Upper lobe of left lung (tissue), 6 donors: ENCODE measurements around the gene ZNF407. TPM values are rescaled to one million over a fixed set of nuclear protein-coding genes. Genes with fewer than 3 reads are reported as not detected.

Source experiments
- ATAC-seq, 2 donors: fragments of 200-7000 bp; cut with Tn5 transposase; one replicate each; pipeline ENCODE4 v1.9.1; 2022; ENCODE audit warnings: mild to moderate bottlenecking in 2 of 2, moderate library complexity in 2 of 2; ENCODE audit not compliant: low FRiP score in 2 of 2
- DNase-seq, 2 donors: peaks; one replicate each; pipeline ENCODE4 v3.0.0-alpha.2; 2019 to 2020
- H3K27ac ChIP-seq, 4 donors: fragments of 200-600 bp; sonication (generic); one replicate each; pipeline ENCODE4 v1.5.1; 2016 to 2019
- H3K27me3 ChIP-seq, 4 donors: fragments of 200-600 bp; sonication (generic); one replicate each; pipeline ENCODE4 v1.5.1; 2017 to 2019
- H3K36me3 ChIP-seq, 4 donors: fragments of 200-600 bp; sonication (generic); one replicate each; pipeline ENCODE4 v1.5.1; 2016 to 2019
- H3K4me1 ChIP-seq, 4 donors: fragments of 200-600 bp; sonication (generic); one replicate each; pipeline ENCODE4 v1.5.1; 2018 to 2019
- H3K4me3 ChIP-seq, 4 donors: fragments of 200-600 bp; sonication (generic); one replicate each; pipeline ENCODE4 v1.5.1; 2017 to 2019; ENCODE audit warnings: mild to moderate bottlenecking in 2 of 4, moderate library complexity in 1 of 4
- H3K9me3 ChIP-seq, 4 donors: fragments of 200-600 bp; sonication (generic); one replicate each; pipeline ENCODE4 v1.5.1; 2018 to 2019
- EP300 ChIP-seq, 4 donors: sonication (generic); formaldehyde crosslinking; IDR thresholded peaks; one replicate each; pipeline ENCODE4 v1.5.1; 2017; ENCODE audit warnings: antibody characterized with exemption in 4 of 4, control low read depth in 2 of 4
- POLR2A ChIP-seq, 4 donors: fragments of 450-650 bp; IDR thresholded peaks; one replicate each; pipeline ENCODE4 v1.5.1; 2016 to 2017; ENCODE audit warnings: antibody characterized with exemption in 4 of 4, mild to moderate bottlenecking in 2 of 4
- POLR2AphosphoS5 ChIP-seq, 2 donors: sonication (generic); formaldehyde crosslinking; IDR thresholded peaks; one replicate each; pipeline ENCODE4 v1.5.1; 2017; ENCODE audit warnings: antibody characterized with exemption in 2 of 2
- WGBS, 2 donors: methylation state at CpG; one replicate each; pipeline ENCODE4 v1.1.5; 2017 to 2018; 5-methylcytosine and 5-hydroxymethylcytosine counted together
- total RNA-seq, 6 donors: library from RNA; depleted of rRNA in 4 of 6; stranded (reverse); fragments of >200 nt in 4 of 6; gene quantifications; one replicate each; pipeline versions ENCODE4 v1.1.0 to v1.2.1, GENCODE V29; 2016 to 2021
- TF ChIP-seq, protein P1 (sequence below), 6 experiments: fragments of 450-650 bp in 4 of 6; fragments of 200-600 bp in 2 of 6; sonication (generic) in 2 of 6; IDR thresholded peaks; one replicate each; pipeline ENCODE4 v1.5.1; 2016 to 2019; ENCODE audit warnings: antibody characterized with exemption in 6 of 6
- donor health status: DM: no; HTN: no; CAD: no; lungs with moderate emphysema.
- donor health status: DM: no; HTN: yes; CAD: no; lungs with severe emphysema.

ZNF407 gene
- total RNA-seq, 6 donors from 2014 or later, result 12.2 to 77.5 (median 17.1) TPM

DNA sequence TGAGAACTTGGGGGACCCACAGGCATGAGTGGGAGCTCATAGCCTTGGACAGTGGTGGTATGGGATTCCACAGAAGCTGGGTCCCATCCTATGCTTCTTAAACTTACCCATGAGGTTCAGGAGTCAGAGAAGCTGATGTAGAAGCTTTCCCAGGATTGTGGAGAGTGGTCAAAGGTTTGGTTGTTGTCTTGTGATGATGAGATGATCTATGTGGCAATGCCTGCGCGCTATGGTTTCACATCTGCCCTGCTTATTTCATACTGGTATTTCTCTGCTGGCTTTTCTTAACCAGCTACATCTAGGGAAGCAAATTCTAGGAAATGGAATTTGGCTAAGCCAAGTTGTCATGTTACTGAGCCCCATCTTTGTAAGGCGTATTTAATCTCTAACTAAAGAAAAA, 168.6 kb downstream of the ZNF407 start:
- H3K36me3 ChIP-seq, result no peaks in the 10 kb centered on the region
- no peak for DNase-seq
- no peak for ATAC-seq
- no peaks in the 10 kb centered on the region for H3K4me1 ChIP-seq
- WGBS, 2 donors, result 86 to 97% methylated on average over 3 of the region's 3 CpGs
- H3K4me3 ChIP-seq, result no peak overlapping the region
- H3K27me3 ChIP-seq, result no peaks in the 10 kb centered on the region
- TF ChIP-seq POLR2A (IDR thresholded peaks at IDR 0.05) (no peak), POLR2AphosphoS5 (IDR thresholded peaks at IDR 0.05) (no peak)
- H3K27ac ChIP-seq, result no peak overlapping the region
- no peaks in the 10 kb centered on the region for H3K9me3 ChIP-seq

DNA sequence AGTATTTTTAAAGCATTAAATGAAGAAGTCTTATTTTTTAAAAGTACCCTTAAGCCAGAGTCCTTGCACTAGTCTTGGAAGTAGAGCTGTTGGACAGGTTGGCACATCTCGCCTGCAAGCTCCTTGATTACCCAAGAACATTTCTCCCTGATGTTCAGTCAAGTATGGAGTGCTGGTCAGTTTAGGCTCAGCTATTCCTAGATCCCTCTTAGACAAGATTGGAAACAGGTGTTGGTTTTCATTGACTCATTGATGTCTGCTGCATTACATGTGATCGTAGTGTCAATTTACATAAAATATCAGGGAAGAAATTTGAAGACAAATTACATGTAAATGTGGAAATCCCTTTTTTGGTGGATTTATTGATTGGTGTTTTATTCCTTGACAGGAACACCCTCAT, 170.4 kb downstream of the ZNF407 start:
- Histone ChIP-seq H3K9me3 (no peaks in the 10 kb centered on the region), H3K36me3 (no peaks in the 10 kb centered on the region), H3K4me1 (no peaks in the 10 kb centered on the region), H3K27ac (no peak overlapping the region), H3K4me3 (no peak overlapping the region), H3K27me3 (no peaks in the 10 kb centered on the region)
- ATAC-seq (no peak), DNase-seq (no peak)
- no peak for TF ChIP-seq POLR2AphosphoS5 (IDR thresholded peaks at IDR 0.05)
- TF ChIP-seq EP300 (IDR thresholded peaks at IDR 0.05), result no peak
- TF ChIP-seq, protein P1, sequence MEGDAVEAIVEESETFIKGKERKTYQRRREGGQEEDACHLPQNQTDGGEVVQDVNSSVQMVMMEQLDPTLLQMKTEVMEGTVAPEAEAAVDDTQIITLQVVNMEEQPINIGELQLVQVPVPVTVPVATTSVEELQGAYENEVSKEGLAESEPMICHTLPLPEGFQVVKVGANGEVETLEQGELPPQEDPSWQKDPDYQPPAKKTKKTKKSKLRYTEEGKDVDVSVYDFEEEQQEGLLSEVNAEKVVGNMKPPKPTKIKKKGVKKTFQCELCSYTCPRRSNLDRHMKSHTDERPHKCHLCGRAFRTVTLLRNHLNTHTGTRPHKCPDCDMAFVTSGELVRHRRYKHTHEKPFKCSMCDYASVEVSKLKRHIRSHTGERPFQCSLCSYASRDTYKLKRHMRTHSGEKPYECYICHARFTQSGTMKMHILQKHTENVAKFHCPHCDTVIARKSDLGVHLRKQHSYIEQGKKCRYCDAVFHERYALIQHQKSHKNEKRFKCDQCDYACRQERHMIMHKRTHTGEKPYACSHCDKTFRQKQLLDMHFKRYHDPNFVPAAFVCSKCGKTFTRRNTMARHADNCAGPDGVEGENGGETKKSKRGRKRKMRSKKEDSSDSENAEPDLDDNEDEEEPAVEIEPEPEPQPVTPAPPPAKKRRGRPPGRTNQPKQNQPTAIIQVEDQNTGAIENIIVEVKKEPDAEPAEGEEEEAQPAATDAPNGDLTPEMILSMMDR (IDR thresholded peaks at IDR 0.05), result no peak
- TF ChIP-seq POLR2A (IDR thresholded peaks at IDR 0.05), result no peak
- 98 to 100% methylated on average over 2 of the region's 2 CpGs for WGBS, 2 donors

DNA sequence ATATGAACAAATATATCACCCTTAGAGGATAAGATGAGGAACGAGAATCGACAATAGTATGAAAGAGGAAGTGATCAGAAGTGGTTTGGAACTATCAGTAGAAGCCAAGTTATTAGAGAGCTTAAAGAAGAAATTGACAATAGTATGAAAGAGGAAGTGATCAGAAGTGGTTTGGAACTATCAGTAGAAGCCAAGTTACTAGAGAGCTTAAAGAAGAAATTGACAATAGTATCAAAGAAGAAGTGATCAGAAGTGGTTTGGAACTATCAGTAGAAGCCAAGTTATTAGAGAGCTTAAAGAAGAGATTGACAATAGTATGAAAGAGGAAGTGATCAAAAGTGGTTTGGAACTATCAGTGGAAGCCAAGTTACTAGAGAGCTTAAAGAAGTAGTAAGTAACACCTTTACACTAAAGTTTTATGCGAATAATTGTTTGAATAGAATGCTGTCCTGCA, 175.5 kb downstream of the ZNF407 start:
- WGBS, 2 donors, result 89 to 94% methylated on average over 3 of the region's 3 CpGs
- DNase-seq (no peak), ATAC-seq (no peak)
- no peak overlapping the region for H3K4me3 ChIP-seq
- no peaks in the 10 kb centered on the region for H3K36me3 ChIP-seq
- TF ChIP-seq POLR2A (IDR thresholded peaks at IDR 0.05), result no peak
- TF ChIP-seq, protein P1 (IDR thresholded peaks at IDR 0.05), result no peak
- no peak for TF ChIP-seq EP300 (IDR thresholded peaks at IDR 0.05)
- no peak for TF ChIP-seq POLR2AphosphoS5 (IDR thresholded peaks at IDR 0.05)
- no peaks in the 10 kb centered on the region for H3K9me3 ChIP-seq
- no peaks in the 10 kb centered on the region for H3K27me3 ChIP-seq
- H3K4me1 ChIP-seq, result peaks cover 0 to 5% (median 0%) of the 10 kb centered on the region in 4 donors
- no peak overlapping the region for H3K27ac ChIP-seq

DNA sequence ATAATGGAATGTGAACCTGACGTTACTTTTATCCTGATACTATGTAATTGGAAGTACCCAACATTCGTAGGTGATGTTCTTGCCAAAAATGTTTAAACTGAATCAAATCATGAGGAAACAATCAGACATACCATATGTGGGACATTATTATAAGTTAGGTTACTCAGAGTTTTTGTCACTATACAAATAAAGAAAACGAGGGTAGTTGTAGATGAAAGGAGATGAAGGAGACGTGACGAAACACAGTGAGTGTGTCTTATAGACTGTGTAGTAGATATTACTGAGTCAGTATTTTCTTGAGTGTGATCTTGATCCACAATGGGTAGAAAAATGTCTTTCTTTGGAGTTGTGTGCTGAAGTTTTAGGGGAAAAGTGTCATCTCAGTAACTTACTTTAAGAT, 176.8 kb downstream of the ZNF407 start:
- no peak for TF ChIP-seq EP300 (IDR thresholded peaks at IDR 0.05)
- DNase-seq (no peak), ATAC-seq (no peak)
- Histone ChIP-seq H3K27ac (no peak overlapping the region), H3K4me1 (peaks cover 0 to 6% (median 0%) of the 10 kb centered on the region in 4 donors), H3K36me3 (no peaks in the 10 kb centered on the region), H3K9me3 (no peaks in the 10 kb centered on the region), H3K4me3 (no peak overlapping the region), H3K27me3 (no peaks in the 10 kb centered on the region)
- 93 to 96% methylated on average over 5 of the region's 5 CpGs for WGBS, 2 donors

DNA sequence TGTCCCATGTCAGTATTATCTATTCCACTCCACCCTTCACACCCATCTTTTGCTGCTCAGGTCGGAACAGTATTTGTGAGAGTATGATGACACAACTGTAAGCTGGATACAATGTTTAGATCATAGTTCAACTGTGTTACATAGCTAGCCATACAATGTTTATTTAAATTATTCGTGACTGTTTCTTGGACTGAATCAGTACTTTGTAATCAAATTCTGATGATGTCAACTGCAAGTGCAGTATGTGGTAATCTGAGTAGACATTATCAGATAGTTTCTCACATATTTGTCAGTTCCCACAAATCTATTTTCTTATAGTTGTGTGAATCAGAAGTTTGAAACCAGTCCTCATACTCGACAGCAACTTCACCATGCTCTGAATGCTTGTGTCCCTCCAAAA, 177.6 kb downstream of the ZNF407 start:
- no peak for ATAC-seq
- 85 to 90% methylated on average over 3 of the region's 3 CpGs for WGBS, 2 donors

More for the DNA sequence above, 177.6 kb downstream of the ZNF407 start:
- no peaks in the 10 kb centered on the region for H3K27me3 ChIP-seq
- TF ChIP-seq POLR2A (IDR thresholded peaks at IDR 0.05) (no peak), POLR2AphosphoS5 (IDR thresholded peaks at IDR 0.05) (no peak), EP300 (IDR thresholded peaks at IDR 0.05) (no peak)
- TF ChIP-seq, protein P1 (IDR thresholded peaks at IDR 0.05), result no peak
- H3K9me3 ChIP-seq, result no peaks in the 10 kb centered on the region
- H3K36me3 ChIP-seq, result no peaks in the 10 kb centered on the region
- H3K4me3 ChIP-seq, result no peak overlapping the region
- H3K27ac ChIP-seq, result no peak overlapping the region
- no peak for DNase-seq
- H3K4me1 ChIP-seq, result peaks cover 0 to 6% (median 0%) of the 10 kb centered on the region in 4 donors
